Smooth muscle cell (in vitro differentiated cells): ENCODE measurements around the gene UTS2B. TPM values are rescaled to one million over a fixed set of nuclear protein-coding genes. Genes with fewer than 3 reads are reported as not detected.

ENCODE experiments used
- DNase-seq: peaks from one replicate; lab custom pipeline; 2025; ENCODE audit not compliant: unreplicated experiment; lab: John Stamatoyannopoulos, UW
- H2AFZ ChIP-seq: fragments of 200-600 bp; sonication (generic); 2 replicates; pipeline ENCODE4 v1.6.0; 2016; ENCODE audit warnings: antibody characterized with exemption, low read depth, mild to moderate bottlenecking
- H3F3A ChIP-seq: fragments of 200-600 bp; sonication (generic); 2 replicates; pipeline ENCODE4 v1.6.0; 2017; ENCODE audit warnings: antibody characterized with exemption, low read depth
- H3K27ac ChIP-seq: fragments of 200-600 bp; sonication (generic); 2 replicates; pipeline ENCODE4 v1.5.1; 2016; ENCODE audit warnings: low read depth, mild to moderate bottlenecking
- H3K27me3 ChIP-seq: fragments of 200-600 bp; sonication (generic); 2 replicates; pipeline ENCODE4 v1.6.1; 2016; ENCODE audit warnings: low read depth, mild to moderate bottlenecking
- H3K36me3 ChIP-seq: fragments of 200-600 bp; sonication (generic); 2 replicates; pipeline ENCODE4 v1.5.1; 2016; ENCODE audit warnings: low read depth
- H3K4me1 ChIP-seq: fragments of 200-600 bp; sonication (generic); 2 replicates; pipeline ENCODE4 v1.5.1; 2016; ENCODE audit warnings: low read depth
- H3K4me2 ChIP-seq: fragments of 200-600 bp; sonication (generic); 2 replicates; pipeline ENCODE4 v1.6.0; 2016; ENCODE audit warnings: mild to moderate bottlenecking
- H3K4me3 ChIP-seq: fragments of 200-600 bp; sonication (generic); 2 replicates; pipeline ENCODE4 v1.5.1; 2016; ENCODE audit warnings: mild to moderate bottlenecking
- H3K79me2 ChIP-seq: fragments of 200-600 bp; sonication (generic); 2 replicates; pipeline ENCODE4 v1.6.0; 2016; ENCODE audit warnings: low read depth, mild to moderate bottlenecking
- H3K9ac ChIP-seq: fragments of 200-600 bp; sonication (generic); 2 replicates; pipeline ENCODE4 v1.6.0; 2016; ENCODE audit warnings: low read depth
- H3K9me3 ChIP-seq: fragments of 200-600 bp; sonication (generic); replicated peaks from 2 replicates; pipeline ENCODE4 v1.5.1; 2016; ENCODE audit warnings: low read depth
- H4K20me1 ChIP-seq: fragments of 200-600 bp; sonication (generic); 2 replicates; pipeline ENCODE4 v1.6.0; 2016; ENCODE audit warnings: low read depth
- WGBS: methylation state at CpG from one replicate; pipeline ENCODE4 v1.1.7; 2016; ENCODE audit warnings: low lambda C conversion rate; 5-methylcytosine and 5-hydroxymethylcytosine counted together
- polyA plus RNA-seq: library from polyadenylated mRNA; unstranded; fragments of >200 nt; fragmentation: Nextera tagmentation; extraction: Ambion mirVana; gene quantifications from 2 replicates; pipeline ENCODE4 v1.2.1, GENCODE V29; 2016
- total RNA-seq: library from RNA; depleted of rRNA; stranded (reverse); fragments of >200 nt; gene quantifications from 2 replicates; pipeline ENCODE4 v1.2.3, GENCODE V29; 2014
- TF ChIP-seq, protein P1 (sequence below): fragments of 200-600 bp; sonication (generic); IDR thresholded peaks from 2 replicates; pipeline ENCODE4 v1.5.1; 2017; ENCODE audit warnings: borderline replicate concordance, mild to moderate bottlenecking, antibody characterized with exemption; ENCODE audit not compliant: insufficient read depth, poor library complexity, severe bottlenecking

The UTS2B gene
- total and polyA plus RNA-seq, 2 experiments from 2014 or later: 1.1 TPM; not detected in 1

DNA sequence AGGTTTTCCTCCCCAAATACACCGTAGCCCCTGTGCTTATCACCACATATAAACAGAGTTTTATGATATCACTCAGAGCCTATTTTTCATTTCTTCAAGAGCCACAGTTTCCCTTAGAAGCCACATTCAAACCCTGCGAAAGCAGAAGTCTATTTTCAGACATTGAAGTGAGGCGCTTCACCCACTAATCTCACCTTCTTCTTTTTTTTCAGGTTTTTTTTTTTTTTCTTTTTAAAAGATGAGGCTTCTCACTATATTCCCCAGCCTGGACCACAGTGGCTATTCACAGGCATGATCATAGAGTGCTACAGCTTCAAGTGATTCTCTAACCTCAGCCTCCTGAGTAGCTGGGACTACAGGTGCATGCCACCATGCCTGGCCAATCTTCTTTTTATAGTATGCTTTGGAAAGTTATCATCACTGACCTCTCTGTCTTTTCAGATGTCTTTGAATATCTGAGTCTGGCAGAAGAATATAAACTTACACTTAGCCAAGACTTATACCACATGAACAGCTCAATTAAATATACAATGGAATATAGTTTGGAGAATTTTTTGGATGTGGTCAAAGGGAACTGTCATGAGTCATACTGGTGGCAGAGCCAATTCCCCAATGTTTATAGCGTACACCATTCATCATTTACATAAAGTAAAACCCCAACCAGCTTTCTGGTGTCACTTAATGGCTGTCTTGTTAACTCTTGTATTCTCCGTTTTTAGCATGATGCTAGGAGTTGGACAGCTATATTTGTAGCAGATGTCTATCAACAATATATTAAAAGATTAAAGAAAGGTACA, 60.8 kb downstream of the UTS2B start:
- DNase-seq: no peak
- H3K9me3 ChIP-seq: no peaks in the 10 kb centered on the region
- no peak overlapping the region for H3K9ac ChIP-seq

DNA sequence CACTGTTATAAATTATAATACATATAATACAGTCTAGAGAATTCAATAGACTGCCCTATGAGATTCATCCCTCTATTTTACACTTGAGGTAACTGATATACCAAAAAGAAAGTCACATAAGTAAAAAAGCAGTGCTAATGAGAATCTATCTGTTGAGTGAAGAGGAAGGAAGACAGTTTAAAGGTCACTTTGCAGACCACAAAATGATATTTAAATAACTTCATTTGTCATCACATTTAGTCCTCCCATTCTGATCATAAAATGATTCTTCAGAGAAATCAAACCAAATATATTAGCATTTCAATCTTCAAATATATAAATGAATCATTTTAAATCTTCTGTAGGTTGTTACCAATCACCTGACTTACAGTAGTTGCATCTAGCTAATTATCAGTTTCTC, 61.6 kb downstream of the UTS2B start:
- no peak overlapping the region for H3K27ac ChIP-seq
- no peak for DNase-seq
- H3F3A ChIP-seq: no peaks in the 10 kb centered on the region
- H3K4me1 ChIP-seq: no peaks in the 10 kb centered on the region
- no peaks in the 10 kb centered on the region for H4K20me1 ChIP-seq
- no peak overlapping the region for H3K9ac ChIP-seq
- H3K36me3 ChIP-seq: no peaks in the 10 kb centered on the region
- no peak overlapping the region for H3K4me3 ChIP-seq
- no peak overlapping the region for H3K4me2 ChIP-seq
- no peak overlapping the region for H2AFZ ChIP-seq
- no peaks in the 10 kb centered on the region for H3K9me3 ChIP-seq
- TF ChIP-seq, protein P1, sequence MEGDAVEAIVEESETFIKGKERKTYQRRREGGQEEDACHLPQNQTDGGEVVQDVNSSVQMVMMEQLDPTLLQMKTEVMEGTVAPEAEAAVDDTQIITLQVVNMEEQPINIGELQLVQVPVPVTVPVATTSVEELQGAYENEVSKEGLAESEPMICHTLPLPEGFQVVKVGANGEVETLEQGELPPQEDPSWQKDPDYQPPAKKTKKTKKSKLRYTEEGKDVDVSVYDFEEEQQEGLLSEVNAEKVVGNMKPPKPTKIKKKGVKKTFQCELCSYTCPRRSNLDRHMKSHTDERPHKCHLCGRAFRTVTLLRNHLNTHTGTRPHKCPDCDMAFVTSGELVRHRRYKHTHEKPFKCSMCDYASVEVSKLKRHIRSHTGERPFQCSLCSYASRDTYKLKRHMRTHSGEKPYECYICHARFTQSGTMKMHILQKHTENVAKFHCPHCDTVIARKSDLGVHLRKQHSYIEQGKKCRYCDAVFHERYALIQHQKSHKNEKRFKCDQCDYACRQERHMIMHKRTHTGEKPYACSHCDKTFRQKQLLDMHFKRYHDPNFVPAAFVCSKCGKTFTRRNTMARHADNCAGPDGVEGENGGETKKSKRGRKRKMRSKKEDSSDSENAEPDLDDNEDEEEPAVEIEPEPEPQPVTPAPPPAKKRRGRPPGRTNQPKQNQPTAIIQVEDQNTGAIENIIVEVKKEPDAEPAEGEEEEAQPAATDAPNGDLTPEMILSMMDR: no peak
- no peaks in the 10 kb centered on the region for H3K79me2 ChIP-seq
- H3K27me3 ChIP-seq: no peaks in the 10 kb centered on the region

More for the DNA sequence above, 60.8 kb downstream of the UTS2B start:
- Histone ChIP-seq H3K4me2 (no peak overlapping the region), H3K27me3 (no peaks in the 10 kb centered on the region), H3K36me3 (no peaks in the 10 kb centered on the region), H3K27ac (no peak overlapping the region), H3K4me3 (no peak overlapping the region), H3F3A (no peaks in the 10 kb centered on the region), H4K20me1 (no peaks in the 10 kb centered on the region), H2AFZ (no peak overlapping the region), H3K79me2 (no peaks in the 10 kb centered on the region), H3K4me1 (no peaks in the 10 kb centered on the region)
- WGBS: 66% methylated on average over 5 of the region's 5 CpGs
- TF ChIP-seq, protein P1: no peak

DNA sequence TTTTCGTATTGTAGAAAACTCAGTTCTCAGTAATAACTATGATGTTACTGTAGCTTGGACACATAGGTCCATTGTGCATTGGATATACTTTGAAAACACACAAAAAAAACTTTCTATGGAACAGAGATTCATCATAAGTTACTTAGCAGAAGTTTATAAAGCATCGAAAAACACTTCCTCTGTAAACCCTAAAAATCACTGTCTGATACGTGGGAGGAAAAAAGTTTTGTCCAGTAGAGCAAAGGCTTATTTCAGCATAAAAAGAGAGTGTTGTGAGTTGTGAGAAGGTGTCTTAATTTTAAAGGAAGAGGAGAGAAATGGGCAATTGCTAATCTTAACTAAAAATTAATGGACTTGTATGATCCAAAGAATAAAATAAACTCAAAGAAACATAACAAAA, 66.5 kb downstream of the UTS2B start:
- H3K4me1 ChIP-seq: peaks cover 4% of the 10 kb centered on the region
- no peak overlapping the region for H3K9ac ChIP-seq
- no peak overlapping the region for H3K4me3 ChIP-seq
- H3K27ac ChIP-seq: no peak overlapping the region
- no peaks in the 10 kb centered on the region for H3F3A ChIP-seq
- H2AFZ ChIP-seq: peak overlapping the region; percentile 48
- H3K27me3 ChIP-seq: no peaks in the 10 kb centered on the region
- 86% methylated on average over 3 of the region's 3 CpGs for WGBS
- H4K20me1 ChIP-seq: no peaks in the 10 kb centered on the region
- H3K4me2 ChIP-seq: no peak overlapping the region
- H3K36me3 ChIP-seq: no peaks in the 10 kb centered on the region
- H3K9me3 ChIP-seq: no peaks in the 10 kb centered on the region
- no peak for DNase-seq
- TF ChIP-seq, protein P1: no peak
- no peaks in the 10 kb centered on the region for H3K79me2 ChIP-seq

DNA sequence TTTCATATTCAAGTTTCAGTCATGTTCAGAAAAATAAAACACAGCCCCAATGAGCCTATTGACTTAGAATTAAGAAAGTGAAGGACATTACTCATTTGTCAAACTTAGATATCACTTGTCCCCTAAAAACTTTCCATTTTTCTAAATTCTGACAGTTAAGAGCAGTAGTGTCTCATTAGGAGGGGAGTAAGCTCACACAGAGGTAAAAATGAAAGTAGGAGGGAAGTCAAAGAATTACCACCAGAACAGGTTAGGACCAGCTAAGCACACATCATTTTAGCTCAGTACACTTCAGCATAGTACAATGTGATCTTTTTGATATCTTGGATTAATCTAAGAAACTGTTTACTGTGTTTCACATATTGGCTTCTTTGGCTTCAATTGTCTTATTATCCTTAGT, 67.0 kb downstream of the UTS2B start:
- Histone ChIP-seq H3K27ac (no peak overlapping the region), H3F3A (no peaks in the 10 kb centered on the region), H4K20me1 (no peaks in the 10 kb centered on the region), H3K4me3 (no peak overlapping the region), H3K9me3 (no peaks in the 10 kb centered on the region), H3K79me2 (no peaks in the 10 kb centered on the region), H3K9ac (no peak overlapping the region), H3K4me1 (peaks cover 6% of the 10 kb centered on the region), H3K4me2 (no peak overlapping the region), H3K27me3 (no peaks in the 10 kb centered on the region), H2AFZ (peak overlapping the region; percentile 48), H3K36me3 (no peaks in the 10 kb centered on the region)
- no peak for DNase-seq
- TF ChIP-seq, protein P1: no peak
